Right forelimb (tissue), 1 donor: ENCODE measurements around the gene CHST13.
"Not testable (repeated sequence)": the region's sequence is repeated elsewhere in the genome, so short reads cannot be mapped to it uniquely, and the experiment has no call there.

Source experiments
- DNase-seq: peaks from one replicate; pipeline ENCODE4 v3.0.0-alpha.2; 2018

Gene CHST13

DNA sequence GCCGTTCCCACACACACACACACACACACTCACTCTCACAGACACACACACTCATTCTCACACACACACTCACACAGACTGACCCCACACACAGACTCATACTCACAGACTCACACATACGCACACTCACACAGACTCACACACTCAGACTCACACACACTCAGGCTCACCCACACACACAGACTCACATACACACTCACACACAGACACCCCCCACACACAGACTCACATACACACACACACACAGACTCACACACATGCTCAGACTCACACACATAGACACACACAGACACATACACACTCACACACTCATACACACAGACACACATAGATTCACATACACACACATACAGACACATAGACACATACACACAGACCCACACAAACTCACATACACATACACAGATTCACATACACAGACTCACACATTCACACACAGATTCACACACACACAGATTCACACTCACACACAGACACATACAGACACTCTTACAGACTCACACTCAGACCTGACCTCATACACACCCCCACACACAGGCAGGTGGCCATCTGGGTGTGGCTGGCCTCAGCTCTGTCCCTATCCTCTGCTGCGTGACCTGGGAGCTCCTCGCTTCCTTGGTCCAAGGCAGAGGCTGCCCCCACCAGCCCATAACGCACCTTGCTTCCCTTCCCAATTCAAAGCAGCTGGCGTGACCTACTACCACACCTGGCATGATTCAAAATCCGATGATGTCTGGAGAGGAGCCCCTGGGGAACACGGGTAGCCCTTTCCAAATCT is 32.9 kb downstream of the CHST13 start:
- DNase-seq: peak; percentile 30

DNA sequence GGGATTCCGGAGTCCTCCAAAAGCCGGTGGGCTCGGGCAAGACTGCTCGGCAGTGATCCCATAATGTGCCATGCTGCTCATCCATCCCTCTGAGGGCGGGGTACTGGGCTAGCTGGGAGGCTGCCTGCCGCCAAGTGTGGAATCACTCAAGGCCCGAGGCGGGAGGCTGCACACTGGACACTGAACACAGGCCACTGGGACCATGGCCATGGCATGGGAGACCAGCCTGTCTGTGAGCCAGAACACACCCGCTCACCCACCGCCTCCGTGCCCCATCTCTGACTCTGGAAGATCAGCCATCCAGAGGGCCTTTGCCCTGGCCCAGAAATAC is 33.4 kb downstream of the CHST13 start:
- no peak for DNase-seq

- peak; percentile 32 for DNase-seq
These were observed 33.8 kb downstream of the CHST13 start for GRCh38 chr3:126557761-126558160.

GRCh38 chr3:126558336-126559071 is 34.5 kb downstream of the CHST13 start, which contains the start of gene C3orf22:
Gene C3orf22, minus strand, starts transcription at chr3:126558932. Its CDS starts 5,542 bp downstream, at chr3:126553390.
- peak; percentile 23 for DNase-seq

DNA sequence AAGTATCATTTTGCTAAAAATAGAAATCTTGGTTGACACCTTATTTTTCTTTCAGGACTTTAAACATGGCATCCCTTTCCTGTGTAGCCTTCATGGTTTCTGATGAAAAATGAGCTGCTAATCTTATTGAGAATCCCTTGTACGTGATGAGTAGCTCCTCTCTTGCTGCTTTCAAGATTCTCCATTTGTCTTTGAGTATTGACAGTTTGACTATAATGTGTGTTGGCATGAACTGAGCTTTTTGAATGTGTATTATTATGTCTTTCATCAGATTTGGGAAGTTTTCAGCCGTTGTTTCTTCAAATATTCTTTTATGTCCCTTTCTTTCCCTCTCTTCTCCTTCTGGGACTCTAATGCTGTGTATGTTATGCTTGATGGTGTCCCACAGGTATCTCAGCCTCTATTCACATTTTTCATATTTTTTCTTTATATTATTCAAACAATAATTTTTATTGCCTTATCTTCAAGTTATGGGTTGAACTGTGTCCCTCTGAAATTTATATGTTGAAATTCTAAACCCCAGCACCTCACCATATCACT is 38.9 kb downstream of the CHST13 start:
- DNase-seq: no peak

- DNase-seq: peak; percentile 37
These were observed 43.9 kb downstream of the CHST13 start for GRCh38 chr3:126567696-126568438.

GRCh38 chr3:126568776-126569342 is 44.9 kb downstream of the CHST13 start:
- no peak for DNase-seq

- no peak for DNase-seq
These were observed 45.5 kb downstream of the CHST13 start for GRCh38 chr3:126569390-126569975.

DNA sequence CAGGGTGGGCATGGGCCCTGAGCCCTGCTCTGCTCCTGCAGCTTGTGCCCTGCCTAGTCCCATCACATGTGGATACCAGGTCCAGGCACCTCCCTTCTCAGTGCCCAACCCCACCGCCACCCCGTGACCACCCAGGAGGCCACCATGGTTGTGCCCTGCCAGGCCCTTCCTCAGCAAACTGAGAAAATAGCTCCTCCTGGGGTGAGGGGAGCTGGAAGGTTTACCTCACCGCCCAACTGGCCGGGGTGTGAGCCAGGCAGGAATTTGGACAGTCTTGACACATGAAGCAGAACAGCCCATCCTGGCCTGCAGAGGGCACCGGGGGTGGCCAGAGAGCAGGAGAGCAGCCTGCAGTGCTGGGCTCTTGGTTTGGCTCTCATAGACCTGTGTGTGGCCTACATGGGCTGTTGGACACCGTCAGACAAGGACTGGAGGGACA is 46.2 kb downstream of the CHST13 start:
- no peak for DNase-seq

GRCh38 chr3:126571078-126571477 is 47.1 kb downstream of the CHST13 start:
- DNase-seq: no peak

GRCh38 chr3:126573492-126574117 is 49.6 kb downstream of the CHST13 start:
- DNase-seq: no peak

DNA sequence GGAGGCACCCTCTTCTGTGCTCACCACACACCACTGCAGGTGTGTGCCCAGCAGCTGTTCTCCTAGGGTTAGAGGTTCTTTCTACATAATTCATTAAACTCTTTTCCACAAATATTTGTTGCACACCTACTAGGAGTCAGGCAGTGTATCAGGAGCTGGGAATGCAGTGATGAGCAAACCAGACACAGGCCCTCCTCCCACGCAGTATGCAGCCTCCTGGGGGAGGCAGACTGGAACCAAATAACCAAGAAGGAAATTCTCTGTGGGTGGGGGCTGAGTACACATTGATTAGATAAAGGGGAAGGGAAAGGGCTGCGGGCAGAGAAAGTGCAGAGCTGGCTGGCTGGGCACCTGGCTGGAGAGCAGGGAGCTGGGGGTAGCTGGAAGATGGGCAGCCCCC is 53.3 kb downstream of the CHST13 start:
- DNase-seq: no peak

DNA sequence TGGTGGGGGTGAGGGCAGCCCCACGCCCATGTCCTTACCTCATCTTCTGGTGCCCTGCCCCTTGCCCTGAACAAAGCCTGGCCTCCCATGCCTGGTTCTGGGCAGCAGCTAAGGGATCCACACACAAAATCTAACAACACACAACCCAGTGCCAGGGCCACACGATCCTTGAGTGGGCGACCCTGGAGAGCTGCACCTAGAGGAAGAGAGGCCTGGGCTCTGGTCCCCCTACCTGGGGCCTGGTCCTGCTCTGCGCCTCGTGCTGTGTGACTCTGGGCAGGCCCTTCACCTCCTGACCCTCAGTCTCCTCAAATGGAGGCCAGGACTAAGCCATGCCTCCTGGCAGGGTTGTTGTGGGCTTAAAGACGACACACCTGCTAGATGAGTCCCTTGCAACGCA is 54.7 kb downstream of the CHST13 start:
- no peak for DNase-seq

GRCh38 chr3:126580746-126581145 is 56.8 kb downstream of the CHST13 start:
- DNase-seq: no peak

- no peak for DNase-seq
These were observed 57.6 kb downstream of the CHST13 start for GRCh38 chr3:126581569-126581968.

GRCh38 chr3:126582311-126582710 is 58.4 kb downstream of the CHST13 start:
- DNase-seq: no peak

DNA sequence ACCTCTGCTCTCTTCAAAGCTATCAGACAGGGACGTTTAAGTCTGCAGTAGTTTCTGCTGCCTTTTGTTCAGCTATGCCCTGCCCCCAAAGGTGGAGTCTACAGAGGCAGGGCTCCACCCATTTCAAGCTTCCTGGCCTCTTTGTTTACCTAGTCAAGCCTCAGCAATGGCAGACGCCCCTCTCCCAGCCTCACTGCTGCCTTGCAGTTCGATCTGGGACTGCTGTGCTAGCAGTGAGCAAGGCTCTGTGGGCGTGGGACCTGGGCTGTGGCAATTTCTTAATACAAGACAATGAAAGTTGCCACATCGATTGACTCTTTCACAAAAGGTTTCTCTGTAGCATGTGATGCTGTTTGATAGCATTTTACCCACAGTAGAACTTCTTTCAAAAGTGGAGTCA is 67.6 kb downstream of the CHST13 start:
- DNase-seq: not testable (repeated sequence)
